H1 (cell line): ENCODE measurements around the gene TUBGCP6. TPM values are rescaled to one million over a fixed set of nuclear protein-coding genes. Genes with fewer than 3 reads are reported as not detected.

ENCODE experiments used
- CTCF ChIA-PET: fragments of 300-600 bp; sonication (Branson Sonifier 250); formaldehyde crosslinking; loops from one replicate; lab custom pipeline; 2021; ENCODE audit not compliant: partially characterized antibody; lab: Charles Lee
- POLR2A ChIA-PET: fragments of 300-600 bp; sonication (Branson Sonifier 250); formaldehyde crosslinking; loops from one replicate; lab custom pipeline; 2021; ENCODE audit warnings: inconsistent platforms; ENCODE audit not compliant: partially characterized antibody; lab: Charles Lee
- DNase-seq, 2 experiments: peaks; one replicate each; pipeline versions ENCODE4 v3.0.0 to v3.0.0-alpha.2; 2010 to 2022; ENCODE audit warnings: low spot score in 2 of 2, low read depth in 1 of 2, mixed read lengths in 1 of 2
- FAIRE-seq: peaks from 2 replicates; lab custom pipeline; 2011; peaks lifted over from hg19 to GRCh38; lab: Jason Lieb, UNC
- H2AFZ ChIP-seq: 2 replicates; pipeline ENCODE4 v1.8.1; 2012; ENCODE audit warnings: low read length, inconsistent platforms
- H2AK5ac ChIP-seq: 2 replicates; pipeline ENCODE4 v1.6.1; 2013; ENCODE audit warnings: low read depth, low read length
- H2BK120ac ChIP-seq: replicated peaks from 2 replicates; pipeline ENCODE3; 2013; ENCODE audit warnings: low read depth, low read length, inconsistent platforms
- H2BK12ac ChIP-seq: 2 replicates; pipeline ENCODE4 v1.6.1; 2013; ENCODE audit warnings: low read depth, low read length
- H2BK15ac ChIP-seq: 2 replicates; pipeline ENCODE4 v1.6.1; 2013; ENCODE audit warnings: low read length
- H2BK20ac ChIP-seq: 2 replicates; pipeline ENCODE4 v1.6.1; 2013; ENCODE audit warnings: low read length
- H2BK5ac ChIP-seq: 2 replicates; pipeline ENCODE4 v1.6.1; 2013; ENCODE audit warnings: low read depth, low read length
- H3K14ac ChIP-seq: 2 replicates; pipeline ENCODE4 v1.6.1; 2013; ENCODE audit warnings: inconsistent platforms; ENCODE audit not compliant: insufficient read length
- H3K18ac ChIP-seq: 2 replicates; pipeline ENCODE4 v1.6.1; 2013; ENCODE audit warnings: low read length; ENCODE audit errors: extremely low read depth
- H3K23ac ChIP-seq: 2 replicates; pipeline ENCODE4 v1.6.1; 2013; ENCODE audit warnings: inconsistent platforms; ENCODE audit not compliant: insufficient read length
- H3K23me2 ChIP-seq: 2 replicates; pipeline ENCODE4 v1.6.1; 2013; ENCODE audit warnings: low read depth, low read length
- H3K27ac ChIP-seq: 2 replicates; pipeline ENCODE4 v1.6.1; 2011; ENCODE audit warnings: low read depth, low read length, inconsistent platforms
- H3K27me3 ChIP-seq, 4 experiments: replicated peaks in 1 of 4; 1 replicate in 1 of 4; 2 replicates in 3 of 4; pipeline versions ENCODE4 v1.6.1 to v1.8.1; 2011 to 2013; ENCODE audit warnings: low read length in 3 of 4, mild to moderate bottlenecking in 3 of 4, inconsistent platforms in 2 of 4, mixed read lengths in 2 of 4, moderate library complexity in 1 of 4; ENCODE audit not compliant: control insufficient read depth in 3 of 4, insufficient read depth in 3 of 4; ENCODE audit errors: extremely low read depth in 1 of 4
- H3K36me3 ChIP-seq, 4 experiments: 2 replicates each; pipeline versions ENCODE4 v1.6.1 to v1.8.1; 2011 to 2013; ENCODE audit warnings: mild to moderate bottlenecking in 4 of 4, low read length in 3 of 4, moderate library complexity in 2 of 4, control low read depth in 1 of 4, inconsistent platforms in 1 of 4; ENCODE audit not compliant: insufficient read depth in 4 of 4, control insufficient read depth in 2 of 4
- H3K4ac ChIP-seq: replicated peaks from 2 replicates; pipeline ENCODE3; 2013; ENCODE audit warnings: low read length, low read depth, mixed read lengths, inconsistent platforms; ENCODE audit not compliant: insufficient read length
- H3K4me1 ChIP-seq, 4 experiments: replicated peaks in 1 of 4; 1 replicate in 1 of 4; 2 replicates in 3 of 4; pipeline versions ENCODE4 v1.6.1 to v1.8.1; 2011 to 2013; ENCODE audit warnings: low read length in 3 of 4, inconsistent platforms in 2 of 4, mixed read lengths in 1 of 4; ENCODE audit not compliant: insufficient read depth in 4 of 4, control insufficient read depth in 3 of 4
- H3K4me2 ChIP-seq, 2 experiments: 2 replicates each; pipeline versions ENCODE4 v1.6.1 to v1.8.1; 2011 to 2013; ENCODE audit warnings: low read depth in 2 of 2, low read length in 2 of 2, control low read depth in 1 of 2, inconsistent platforms in 1 of 2, mild to moderate bottlenecking in 1 of 2; ENCODE audit not compliant: insufficient read depth in 1 of 2
- H3K4me3 ChIP-seq, 4 experiments: fragments of 200-600, 300-600 bp in 1 of 4; sonication (generic), shearing (Covaris generic), sonication (Bioruptor Twin) in 1 of 4; 2 replicates each; pipeline versions ENCODE4 v1.5.1 to v1.8.1; 2011 to 2016; ENCODE audit warnings: low read length in 4 of 4, low read depth in 3 of 4, control low read depth in 2 of 4, inconsistent platforms in 2 of 4, mild to moderate bottlenecking in 2 of 4, mixed read lengths in 1 of 4, moderate library complexity in 1 of 4; ENCODE audit not compliant: insufficient read depth in 2 of 4; ENCODE audit errors: extremely low read depth in 1 of 4
- H3K56ac ChIP-seq: replicated peaks from 2 replicates; pipeline ENCODE3; 2013; ENCODE audit warnings: low read depth, mild to moderate bottlenecking, mixed read lengths, low read length, inconsistent platforms; ENCODE audit not compliant: insufficient read length
- H3K79me1 ChIP-seq: 2 replicates; pipeline ENCODE4 v1.6.1; 2013; ENCODE audit warnings: low read depth, low read length, control low read depth
- H3K79me2 ChIP-seq, 2 experiments: 2 replicates each; pipeline versions ENCODE4 v1.6.1 to v1.8.1; 2012 to 2013; ENCODE audit warnings: low read length in 2 of 2, mild to moderate bottlenecking in 2 of 2, inconsistent platforms in 1 of 2; ENCODE audit not compliant: insufficient read depth in 2 of 2, control insufficient read depth in 1 of 2
- H3K9ac ChIP-seq, 4 experiments: replicated peaks in 1 of 4; 1 replicate in 1 of 4; 2 replicates in 3 of 4; pipeline versions ENCODE4 v1.6.1 to v1.8.1; 2011 to 2013; ENCODE audit warnings: low read depth in 3 of 4, low read length in 3 of 4, control low read depth in 2 of 4, mild to moderate bottlenecking in 2 of 4, moderate library complexity in 2 of 4, inconsistent platforms in 1 of 4; ENCODE audit errors: extremely low read depth in 1 of 4
- H3K9me3 ChIP-seq, 2 experiments: 2 replicates each; pipeline versions ENCODE4 v1.6.1 to v1.8.1; 2012 to 2013; ENCODE audit warnings: mild to moderate bottlenecking in 2 of 2, moderate library complexity in 2 of 2, control low read depth in 1 of 2, inconsistent platforms in 1 of 2, low read depth in 1 of 2, low read length in 1 of 2, mixed read lengths in 1 of 2; ENCODE audit not compliant: insufficient read depth in 2 of 2
- H4K20me1 ChIP-seq, 2 experiments: replicated peaks in 1 of 2; 2 replicates each; pipeline versions ENCODE3 to v1.8.1; 2011 to 2013; ENCODE audit warnings: inconsistent platforms in 2 of 2, low read length in 2 of 2, mild to moderate bottlenecking in 1 of 2; ENCODE audit not compliant: insufficient read depth in 2 of 2, control insufficient read depth in 1 of 2
- H4K5ac ChIP-seq: 2 replicates; pipeline ENCODE4 v1.6.1; 2013; ENCODE audit warnings: low read length, low read depth, mixed read lengths, inconsistent platforms; ENCODE audit not compliant: insufficient read length
- H4K8ac ChIP-seq: 2 replicates; pipeline ENCODE4 v1.8.0; 2013; ENCODE audit warnings: mild to moderate bottlenecking, moderate library complexity, low read length, inconsistent platforms; ENCODE audit not compliant: insufficient read depth; ENCODE audit errors: extremely low read depth
- H4K91ac ChIP-seq: replicated peaks from 2 replicates; pipeline ENCODE3; 2013; ENCODE audit warnings: low read length, mixed read lengths, inconsistent platforms; ENCODE audit not compliant: insufficient read length
- FOSL1 ChIP-seq: IDR thresholded peaks from 2 replicates; pipeline ENCODE4 v1.6.1; 2011; ENCODE audit warnings: mild to moderate bottlenecking, low read depth, low read length, moderate library complexity; ENCODE audit not compliant: insufficient read depth
- GTF2F1 ChIP-seq: IDR thresholded peaks from 2 replicates; pipeline ENCODE4 v1.6.1; 2012; ENCODE audit warnings: low read depth, low read length, improper control_type of control experiment, borderline replicate concordance
- JUND ChIP-seq: IDR thresholded peaks from 2 replicates; pipeline ENCODE4 v1.6.1; 2011; ENCODE audit warnings: mild to moderate bottlenecking, improper control_type of control experiment, low read length
- RFX5 ChIP-seq: IDR thresholded peaks from 2 replicates; pipeline ENCODE4 v1.6.1; 2011; ENCODE audit warnings: low read depth, low read length, improper control_type of control experiment, borderline replicate concordance
- WGBS, 2 experiments: shearing (Covaris generic) in 1 of 2; methylation state at CpG; one replicate each; pipeline versions ENCODE4 v1.1.6 to v1.1.7; 2013 to 2015; ENCODE audit warnings: low lambda C conversion rate in 2 of 2, mixed read lengths in 2 of 2, inconsistent platforms in 1 of 2, low coverage in 1 of 2, missing lambda C conversion rate in 1 of 2; ENCODE audit not compliant: insufficient replicate concordance in 2 of 2, insufficient coverage in 1 of 2, insufficient read length in 1 of 2; ENCODE audit errors: extremely low coverage in 1 of 2, missing lambda C conversion rate in 1 of 2; 5-methylcytosine and 5-hydroxymethylcytosine counted together
- polyA plus RNA-seq, 7 experiments: library from polyadenylated mRNA; depleted of rRNA in 3 of 7; stranded (reverse) in 5 of 7; unstranded in 2 of 7; fragments of >200 nt in 5 of 7; fragments of 200-250 nt in 2 of 7; gene quantifications; 1 replicate in 5 of 7; 2 replicates in 1 of 7; 4 replicates in 1 of 7; pipeline versions ENCODE4 v1.2.1 to v1.2.3, GENCODE V29; 2011 to 2013; ENCODE audit warnings: missing spikeins in 2 of 7, mixed read lengths in 2 of 7
- total RNA-seq: library from RNA; stranded (reverse); fragmentation: NEBNext Ultra II Directional; extraction: Animal tissue kit (Norgen Biotek cat#: 25700); gene quantifications from 2 replicates; pipeline ENCODE4 v1.2.1, GENCODE V29; 2021

TUBGCP6 gene
- total and polyA plus RNA-seq, 2 of the 8 experiments (the other 6 are each of a cell fraction or from before 2014, with no cell fraction given), result 24.2 to 24.7 TPM

DNA sequence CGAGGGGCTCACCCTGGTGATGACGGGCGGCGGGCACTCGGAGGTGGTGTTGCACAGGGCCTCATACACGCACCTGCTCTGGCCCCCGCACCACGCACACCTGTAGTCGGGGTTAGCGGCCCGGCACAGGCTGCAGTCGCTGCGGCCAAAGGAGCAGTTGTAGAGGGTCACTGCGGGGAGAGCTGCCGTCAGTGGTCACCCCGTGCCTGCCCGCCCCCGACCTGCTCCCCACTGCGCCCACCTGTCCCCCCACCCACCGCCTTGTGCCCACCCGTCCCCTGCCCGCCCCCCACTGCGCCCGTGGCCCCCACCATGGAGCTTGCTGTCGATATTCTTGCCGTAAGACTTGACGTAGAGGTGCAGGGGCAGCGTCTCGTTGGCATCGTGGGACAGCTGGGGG lies 39.0 kb upstream of the TUBGCP6 start:
- Histone ChIP-seq H2AK5ac (no peak overlapping the region), H3K79me2 (no peaks in the 10 kb centered on the region), H3K4me1 (peaks cover 0 to 2% (median 0%) of the 10 kb centered on the region in 4 experiments; a peak in 2 of 7 replicates), H2BK12ac (no peak overlapping the region), H3K18ac (no peak overlapping the region), H3K56ac (no peak overlapping the region), H3K23ac (no peak overlapping the region), H2BK120ac (no peak overlapping the region), H4K8ac (no peak overlapping the region), H3K27me3 (no peaks in the 10 kb centered on the region), H3K27ac (no peak overlapping the region), H3K14ac (no peak overlapping the region), H4K5ac (no peak overlapping the region), H4K91ac (no peak overlapping the region), H4K20me1 (peaks cover 2 to 11% of the 10 kb centered on the region in 2 experiments), H3K4me3 (no peak overlapping the region), H2BK20ac (no peak overlapping the region), H3K36me3 (peaks cover 21 to 83% (median 27%) of the 10 kb centered on the region in 4 experiments), H3K9ac (no peak overlapping the region), H2BK15ac (no peak overlapping the region), H2AFZ (no peak overlapping the region), H3K4ac (no peak overlapping the region), H2BK5ac (no peak overlapping the region), H3K9me3 (no peaks in the 10 kb centered on the region; a peak in 1 of 4 replicates), H3K4me2 (no peak overlapping the region), H3K23me2 (no peaks in the 10 kb centered on the region), H3K79me1 (no peaks in the 10 kb centered on the region)
- POLR2A ChIA-PET, result no interaction called here
- DNase-seq, result no peak
- CTCF ChIA-PET, result interaction anchor here (2.2 kb wide), 1 partner anchor 57 kb away, joined by 5 read pairs; no protein-coding TSS in a partner anchor
- no peak for TF ChIP-seq RFX5
- TF ChIP-seq JUND, result no peak
- no peak for TF ChIP-seq GTF2F1
- no peak for TF ChIP-seq FOSL1
- 96% methylated on average over 21 of the region's 30 CpGs; no CpG with 5 or more reads in 1 of the 2 experiments for WGBS, 2 experiments
- FAIRE-seq, result no peak
